ENCODE measurements around the gene AHSA1. TPM values are rescaled to one million over a fixed set of nuclear protein-coding genes. Genes with fewer than 3 reads are reported as not detected.

Gene AHSA1
- total RNA-seq, 1 donor from 2014 or later, result 301 TPM

- Mint-ChIP-seq H3K27me3 (ENCODE audit: low read depth) (peaks cover 18% of the 10 kb centered on the region), H3K36me3 (ENCODE audit: low read depth) (peaks cover 13% of the 10 kb centered on the region), H3K9me3 (peaks cover 5% of the 10 kb centered on the region), H3K4me1 (ENCODE audit: low read depth) (peaks cover under 1% of the 10 kb centered on the region), H3K27ac (no peak overlapping the region), H3K4me3 (ENCODE audit: low read depth) (no peak overlapping the region)
- intact Hi-C loops (cut with micrococcal nuclease), result no loop called here
- no peak for DNase-seq (ENCODE audit: low spot score)
Measured at GRCh38 chr14:77503138-77503537, 45.2 kb downstream of the AHSA1 start.

DNA sequence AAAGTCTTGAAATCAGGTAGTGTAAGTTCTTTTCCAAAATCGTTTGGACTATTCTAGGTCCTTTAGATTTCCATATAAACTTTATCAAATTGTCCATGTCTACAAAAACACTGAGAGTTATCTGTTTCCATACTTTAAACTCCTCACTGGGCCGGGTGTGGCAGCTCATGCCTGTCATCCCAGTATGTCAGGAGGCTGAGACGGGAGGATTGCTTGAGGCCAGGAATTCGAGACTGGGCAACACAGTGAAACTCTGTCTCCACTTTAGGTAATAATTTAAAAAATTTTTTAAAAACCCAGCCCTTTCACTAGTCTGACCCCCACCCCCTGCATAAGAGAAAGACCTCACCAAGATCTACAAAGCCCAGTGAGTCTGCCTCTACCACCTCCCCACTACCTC is 47.1 kb downstream of the AHSA1 start:
- H3K9me3 Mint-ChIP-seq, result peaks cover 5% of the 10 kb centered on the region
- peaks cover 22% of the 10 kb centered on the region for H3K36me3 Mint-ChIP-seq (ENCODE audit: low read depth)
- no peak overlapping the region for H3K27ac Mint-ChIP-seq
- intact Hi-C loops (cut with micrococcal nuclease), result no loop called here
- H3K4me3 Mint-ChIP-seq (ENCODE audit: low read depth), result no peak overlapping the region
- H3K4me1 Mint-ChIP-seq (ENCODE audit: low read depth), result no peaks in the 10 kb centered on the region
- no peak for DNase-seq (ENCODE audit: low spot score)
- peaks cover 9% of the 10 kb centered on the region for H3K27me3 Mint-ChIP-seq (ENCODE audit: low read depth)

DNA sequence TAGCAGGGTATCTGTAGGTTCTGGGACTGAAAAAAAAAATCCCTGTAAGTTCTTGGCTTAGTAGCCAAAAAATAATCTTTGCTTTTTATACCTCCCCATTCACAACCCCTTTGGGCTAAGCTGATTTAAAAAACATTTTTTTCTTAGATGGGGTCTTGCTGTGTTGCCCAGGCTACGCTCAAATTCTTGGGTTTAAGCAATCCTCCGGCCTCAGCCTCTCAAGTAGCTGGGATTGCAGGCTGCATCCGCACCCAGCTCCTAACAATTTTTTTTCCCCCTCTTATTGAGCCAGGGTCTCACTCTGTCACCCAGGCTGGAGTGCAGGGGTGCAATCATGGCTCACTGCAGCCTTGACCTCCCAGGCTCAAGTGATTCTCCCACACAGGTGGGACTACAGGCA is 49.9 kb downstream of the AHSA1 start:
- Mint-ChIP-seq H3K27me3 (ENCODE audit: low read depth) (no peaks in the 10 kb centered on the region), H3K36me3 (ENCODE audit: low read depth) (peaks cover 42% of the 10 kb centered on the region), H3K9me3 (peaks cover 5% of the 10 kb centered on the region), H3K4me3 (ENCODE audit: low read depth) (no peak overlapping the region), H3K27ac (no peak overlapping the region), H3K4me1 (ENCODE audit: low read depth) (no peaks in the 10 kb centered on the region)
- DNase-seq (ENCODE audit: low spot score), result no peak
- intact Hi-C loops (cut with micrococcal nuclease), result no loop called here

GRCh38 chr14:77508249-77508648 is 50.4 kb downstream of the AHSA1 start:
- H3K27ac Mint-ChIP-seq, result no peak overlapping the region
- no peaks in the 10 kb centered on the region for H3K4me1 Mint-ChIP-seq (ENCODE audit: low read depth)
- H3K9me3 Mint-ChIP-seq, result peaks cover 2% of the 10 kb centered on the region
- intact Hi-C loops (cut with micrococcal nuclease), result no loop called here
- no peak overlapping the region for H3K4me3 Mint-ChIP-seq (ENCODE audit: low read depth)
- H3K36me3 Mint-ChIP-seq (ENCODE audit: low read depth), result peaks cover 40% of the 10 kb centered on the region
- H3K27me3 Mint-ChIP-seq (ENCODE audit: low read depth), result no peaks in the 10 kb centered on the region
- no peak for DNase-seq (ENCODE audit: low spot score)

DNA sequence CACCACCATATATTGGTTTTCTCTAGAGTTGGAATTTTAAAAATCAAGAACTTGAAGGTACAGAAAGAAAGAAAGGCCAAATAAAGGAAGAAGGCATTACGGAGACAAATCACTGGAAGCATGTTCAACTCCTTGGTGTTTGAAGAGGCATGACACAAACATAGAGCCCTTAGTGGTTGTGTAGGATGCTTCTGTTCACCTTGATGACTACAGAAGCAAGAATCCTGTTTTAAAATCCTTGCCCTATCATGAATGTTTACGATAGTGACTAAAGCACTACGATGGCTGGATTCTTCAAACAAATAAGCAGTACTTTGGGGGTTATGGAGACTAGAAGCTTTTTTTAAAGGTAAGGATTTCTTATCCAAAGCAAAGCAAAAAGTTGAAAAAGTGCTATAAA is 51.0 kb downstream of the AHSA1 start:
- intact Hi-C loops (cut with micrococcal nuclease), result no loop called here
- Mint-ChIP-seq H3K27me3 (ENCODE audit: low read depth) (no peaks in the 10 kb centered on the region), H3K36me3 (ENCODE audit: low read depth) (peaks cover 39% of the 10 kb centered on the region), H3K4me1 (ENCODE audit: low read depth) (no peaks in the 10 kb centered on the region), H3K27ac (no peak overlapping the region), H3K4me3 (ENCODE audit: low read depth) (no peak overlapping the region), H3K9me3 (no peaks in the 10 kb centered on the region)
- no peak for DNase-seq (ENCODE audit: low spot score)

- Mint-ChIP-seq H3K9me3 (no peaks in the 10 kb centered on the region), H3K4me3 (ENCODE audit: low read depth) (no peak overlapping the region), H3K27me3 (ENCODE audit: low read depth) (no peaks in the 10 kb centered on the region), H3K4me1 (ENCODE audit: low read depth) (no peaks in the 10 kb centered on the region), H3K36me3 (ENCODE audit: low read depth) (peaks cover 39% of the 10 kb centered on the region), H3K27ac (no peak overlapping the region)
- intact Hi-C loops (cut with micrococcal nuclease), result no loop called here
- no peak for DNase-seq (ENCODE audit: low spot score)
Measured at GRCh38 chr14:77509366-77509765, 51.5 kb downstream of the AHSA1 start.

DNA sequence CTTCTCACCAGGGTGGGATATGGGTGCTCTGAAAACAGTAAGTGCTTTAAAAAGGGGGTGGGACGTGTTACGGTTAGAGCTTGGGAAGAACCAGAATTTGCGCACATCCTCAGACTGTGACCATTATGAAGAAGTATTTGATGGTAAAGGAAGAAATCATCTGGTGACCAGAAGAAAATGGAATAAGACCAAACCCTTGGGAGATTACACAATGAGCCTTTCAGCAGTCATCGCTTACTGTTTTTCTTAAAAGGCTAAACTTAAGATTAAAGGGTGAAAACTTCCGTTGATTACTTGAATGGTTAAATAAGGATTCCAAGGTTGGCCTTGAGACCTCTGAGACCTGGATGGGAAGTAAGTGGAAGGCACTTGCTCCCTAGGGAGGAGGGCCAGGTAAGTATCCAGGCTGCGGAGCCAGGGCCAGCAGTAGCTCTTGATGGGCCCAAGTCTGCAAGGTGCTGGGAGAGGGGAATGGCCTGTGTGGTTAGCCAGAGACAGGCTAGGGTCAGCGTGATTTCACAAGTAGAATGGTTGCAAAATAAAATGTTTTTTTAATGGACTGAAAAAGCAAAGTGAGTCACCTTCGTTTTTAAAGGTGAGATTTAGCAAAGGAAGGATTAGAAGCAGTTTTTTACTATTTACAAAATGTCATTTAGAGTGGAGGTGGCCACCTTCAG is 53.7 kb downstream of the AHSA1 start:
- Mint-ChIP-seq H3K9me3 (no peaks in the 10 kb centered on the region), H3K4me3 (ENCODE audit: low read depth) (no peak overlapping the region), H3K36me3 (ENCODE audit: low read depth) (peaks cover 49% of the 10 kb centered on the region), H3K27me3 (ENCODE audit: low read depth) (no peaks in the 10 kb centered on the region), H3K4me1 (ENCODE audit: low read depth) (no peaks in the 10 kb centered on the region), H3K27ac (no peak overlapping the region)
- intact Hi-C loops (cut with micrococcal nuclease), result no loop called here
- DNase-seq (ENCODE audit: low spot score), result no peak

DNA sequence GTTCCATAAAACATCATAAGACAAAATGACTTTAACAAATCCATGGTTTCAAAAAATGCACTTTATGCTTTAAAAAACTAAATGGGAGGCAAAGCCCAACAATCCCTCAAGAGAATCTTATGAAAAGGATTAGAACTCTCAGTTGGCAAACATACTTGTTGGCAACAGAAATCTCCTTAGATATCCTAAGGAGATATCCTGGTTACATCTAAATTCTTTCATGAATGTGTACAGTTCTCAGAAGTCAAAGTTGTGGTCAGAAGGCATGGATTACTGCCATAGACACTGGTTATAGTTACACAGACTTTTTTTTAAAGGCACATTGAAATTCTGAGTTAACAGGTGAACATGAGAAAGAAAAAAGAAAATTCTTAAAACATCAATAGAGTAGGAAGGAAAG is 58.2 kb downstream of the AHSA1 start:
- Mint-ChIP-seq H3K4me1 (ENCODE audit: low read depth) (no peaks in the 10 kb centered on the region), H3K27me3 (ENCODE audit: low read depth) (no peaks in the 10 kb centered on the region), H3K4me3 (ENCODE audit: low read depth) (no peak overlapping the region), H3K27ac (no peak overlapping the region), H3K9me3 (no peaks in the 10 kb centered on the region), H3K36me3 (ENCODE audit: low read depth) (peaks cover 54% of the 10 kb centered on the region)
- DNase-seq (ENCODE audit: low spot score), result no peak
- intact Hi-C loops (cut with micrococcal nuclease), result no loop called here

Other genes with a start within 250 kb of the AHSA1 start
- not detected in 2 replicates for gene NGB, start 186.9 kb upstream of the AHSA1 start, total RNA-seq
- gene POMT2, start 137.2 kb upstream of the AHSA1 start, total RNA-seq, result 23.4 and 27.7 TPM in 2 replicates
- gene GSTZ1, start 137.1 kb upstream of the AHSA1 start, total RNA-seq, result 11.7 and 12.6 TPM in 2 replicates
- 28.0 and 29.0 TPM in 2 replicates for gene TMED8, start 81.0 kb upstream of the AHSA1 start, total RNA-seq
- 0.41 and 0.57 TPM in 2 replicates for gene SAMD15, start 80.7 kb upstream of the AHSA1 start, total RNA-seq
- 0.23 and 0.25 TPM in 2 replicates for gene NOXRED1, start 34.6 kb upstream of the AHSA1 start, total RNA-seq
- 15.7 and 16.5 TPM in 2 replicates for gene VIPAS39, start 492 bp upstream of the AHSA1 start, total RNA-seq
- gene ISM2, start 40.7 kb downstream of the AHSA1 start, total RNA-seq, result 0.11 TPM in 1 of 2 replicates, not detected in the other
- gene SPTLC2, start 158.5 kb downstream of the AHSA1 start, total RNA-seq, result 26.6 and 29.6 TPM in 2 replicates
- 14.6 and 15.3 TPM in 2 replicates for gene ALKBH1, start 249.9 kb downstream of the AHSA1 start, total RNA-seq

Data from activated T-helper 2 cell treated with anti-CD3 and anti-CD28 coated beads, Interferon-gamma antibody, Interleukin-2, Interleukin-4, amounts not matched to agents 10 μg/mL and 5 μg/mL and 100 μg/mL, durations not matched to agents 14 hours and 24 hours and 36 hours (primary cell).